HG03442 (cell line): ENCODE data around the gene FAM3A.

Experiments
- ATAC-seq: cut with Tn5 transposase; IDR thresholded peaks from one replicate; pipeline ENCODE4 v1.9.1; 2021; ENCODE audit warnings: mild to moderate bottlenecking, moderate library complexity; ENCODE audit not compliant: unreplicated experiment

The FAM3A gene

GRCh38 chrX:154464806-154465365, 51.1 kb downstream of the FAM3A start:
- no peak for ATAC-seq

- ATAC-seq: no peak
Measured at GRCh38 chrX:154463611-154464220, 52.3 kb downstream of the FAM3A start.

GRCh38 chrX:154462396-154462795, 53.6 kb downstream of the FAM3A start:
- ATAC-seq: no peak

GRCh38 chrX:154460326-154460725, 55.7 kb downstream of the FAM3A start:
- ATAC-seq: no peak

GRCh38 chrX:154459832-154460231, 56.2 kb downstream of the FAM3A start:
- no peak for ATAC-seq

- ATAC-seq: no peak
Measured at GRCh38 chrX:154458954-154459778, 56.9 kb downstream of the FAM3A start.

GRCh38 chrX:154458116-154458953, 57.7 kb downstream of the FAM3A start, which contains the start of gene PLXNA3:
TSS of gene PLXNA3 (plus strand) at chrX:154458281. CDS start at chrX:154460184, 1,903 bp downstream.
- ATAC-seq: peak; percentile 56

- peak; percentile 34 for ATAC-seq
Measured at GRCh38 chrX:154457491-154458115, 58.4 kb downstream of the FAM3A start.
